IgD-negative memory B cell (primary cell): ENCODE data around the gene UGGT2. TPM values are rescaled to one million over a fixed set of nuclear protein-coding genes. Genes with fewer than 3 reads are reported as not detected.

Source experiments
- H3K27ac Mint-ChIP-seq, 3 donors: one replicate each; pipeline ENCODE4 v1.8.0; 2020 to 2022; ENCODE audit warnings: mild to moderate bottlenecking in 3 of 3, mixed read lengths in 3 of 3, moderate library complexity in 1 of 3
- H3K27me3 Mint-ChIP-seq: one replicate; pipeline ENCODE4 v1.8.0; 2021; ENCODE audit warnings: mixed read lengths
- H3K36me3 Mint-ChIP-seq: one replicate; pipeline ENCODE4 v1.8.0; 2020; ENCODE audit warnings: mild to moderate bottlenecking, mixed read lengths
- H3K4me1 Mint-ChIP-seq, 3 donors: one replicate each; pipeline ENCODE4 v1.8.0; 2020 to 2022; ENCODE audit warnings: mixed read lengths in 3 of 3, mild to moderate bottlenecking in 1 of 3
- H3K4me3 Mint-ChIP-seq, 4 donors: one replicate each; pipeline ENCODE4 v1.8.0; 2020 to 2022; ENCODE audit warnings: mild to moderate bottlenecking in 4 of 4, mixed read lengths in 4 of 4, moderate library complexity in 3 of 4
- H3K9me3 Mint-ChIP-seq, 3 donors: one replicate each; pipeline ENCODE4 v1.8.0; 2020 to 2021; ENCODE audit warnings: mixed read lengths in 3 of 3, mild to moderate bottlenecking in 1 of 3
- polyA plus RNA-seq: library from polyadenylated mRNA; unstranded; fragments of 300-500 nt; fragmentation: Illumina TruSeq; gene quantifications from one replicate; pipeline ENCODE4 v1.2.3, GENCODE V29; 2021

The UGGT2 gene
- 0.70 TPM for polyA plus RNA-seq

DNA sequence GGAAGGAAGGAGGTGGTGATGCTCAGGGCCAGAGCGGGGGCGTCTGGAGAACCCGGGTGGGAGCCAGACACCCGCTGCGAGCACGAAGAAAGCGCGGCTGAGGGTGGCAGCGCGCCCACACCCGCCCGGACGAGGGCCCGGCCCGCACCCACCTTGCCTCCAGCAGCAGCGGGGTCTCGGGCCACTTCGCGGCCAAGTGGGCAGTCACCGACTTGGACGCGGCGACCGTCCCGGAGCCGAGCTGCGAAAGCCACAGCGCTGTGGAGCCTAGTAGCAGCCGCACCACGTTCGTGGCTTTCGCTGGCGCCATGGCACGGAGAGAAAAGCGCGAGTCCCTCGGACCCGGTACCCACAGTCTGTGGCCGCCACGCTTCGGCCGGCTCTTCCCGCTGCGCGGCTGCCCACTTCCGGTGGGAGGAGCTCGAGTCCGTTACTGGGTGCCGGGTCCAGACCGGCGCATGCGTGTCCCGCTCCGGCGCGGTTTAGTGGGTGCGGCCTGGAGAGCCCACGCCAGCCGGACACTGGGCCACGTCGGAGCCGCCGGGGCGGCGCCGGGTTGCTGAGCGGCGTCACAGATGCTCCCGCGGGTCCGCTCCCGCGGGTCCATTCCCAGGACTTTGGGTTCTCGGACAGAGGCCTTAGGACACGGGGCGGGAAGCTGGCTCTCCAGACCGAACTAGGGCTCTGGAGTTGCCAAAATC lies at the start of gene UGGT2:
UGGT2 (minus strand) TSS at position 399 of the 701 bp plus-strand sequence; CDS start at position 310, 89 bp downstream.
- H3K27ac Mint-ChIP-seq, result peak within 1 kb of the TSS in 1 of 3 donors; percentile 46
- peaks cover 2% of the 10 kb centered on the region for H3K27me3 Mint-ChIP-seq
- H3K36me3 Mint-ChIP-seq, result no peaks in the 10 kb centered on the region
- H3K9me3 Mint-ChIP-seq, result no peaks in the 10 kb centered on the region
- H3K4me1 Mint-ChIP-seq, result peaks cover 0 to 7% (median 0%) of the 10 kb centered on the region in 3 donors
- H3K4me3 Mint-ChIP-seq, result peak within 1 kb of the TSS; percentile 87 to 98 (median 96)

GRCh38 chr13:96100457-96101220 lies 47.4 kb upstream of the UGGT2 start:
- Mint-ChIP-seq H3K4me1 (no peaks in the 10 kb centered on the region), H3K36me3 (peaks cover 3% of the 10 kb centered on the region), H3K27me3 (peaks cover 6% of the 10 kb centered on the region), H3K27ac (no peak overlapping the region), H3K9me3 (peaks cover 0 to 2% (median 0%) of the 10 kb centered on the region in 3 donors), H3K4me3 (no peak overlapping the region)

DNA sequence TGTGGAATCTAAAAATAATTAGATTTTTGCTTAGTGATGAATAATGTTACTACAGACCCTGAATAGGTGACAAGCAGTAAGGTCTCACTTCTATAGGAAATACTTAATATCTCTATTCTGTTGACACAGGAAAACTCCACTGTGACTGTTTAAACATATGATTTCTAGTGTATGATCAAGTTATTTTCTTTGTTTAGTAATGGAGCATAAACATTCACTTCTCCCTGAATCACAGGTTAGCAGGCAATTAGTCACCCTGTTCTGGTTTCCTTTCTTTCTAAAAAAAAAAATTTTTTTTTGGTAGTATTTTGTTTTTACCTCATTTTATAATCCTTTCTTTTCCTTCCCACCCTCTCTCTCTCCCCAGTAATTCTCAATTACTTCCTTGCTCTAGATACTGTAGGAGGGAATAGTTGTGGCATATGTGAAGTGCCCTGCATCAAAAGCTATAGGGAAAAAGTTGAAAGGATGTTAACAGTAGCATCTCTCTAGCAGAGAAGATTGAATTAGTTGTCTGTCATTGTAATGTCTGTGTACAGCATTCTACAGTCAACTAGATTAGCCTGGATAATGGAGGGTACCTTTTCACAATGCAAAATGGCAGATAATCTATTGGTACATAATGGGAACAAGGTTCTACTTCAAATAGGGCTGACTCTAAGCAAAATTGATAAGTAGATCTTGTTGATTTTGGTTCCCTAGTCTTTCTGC lies 40.2 kb upstream of the UGGT2 start:
- Mint-ChIP-seq H3K9me3 (peaks cover 0 to 2% (median 0%) of the 10 kb centered on the region in 3 donors), H3K4me1 (peaks cover 4 to 9% (median 7%) of the 10 kb centered on the region in 3 donors), H3K27ac (no peak overlapping the region)

DNA sequence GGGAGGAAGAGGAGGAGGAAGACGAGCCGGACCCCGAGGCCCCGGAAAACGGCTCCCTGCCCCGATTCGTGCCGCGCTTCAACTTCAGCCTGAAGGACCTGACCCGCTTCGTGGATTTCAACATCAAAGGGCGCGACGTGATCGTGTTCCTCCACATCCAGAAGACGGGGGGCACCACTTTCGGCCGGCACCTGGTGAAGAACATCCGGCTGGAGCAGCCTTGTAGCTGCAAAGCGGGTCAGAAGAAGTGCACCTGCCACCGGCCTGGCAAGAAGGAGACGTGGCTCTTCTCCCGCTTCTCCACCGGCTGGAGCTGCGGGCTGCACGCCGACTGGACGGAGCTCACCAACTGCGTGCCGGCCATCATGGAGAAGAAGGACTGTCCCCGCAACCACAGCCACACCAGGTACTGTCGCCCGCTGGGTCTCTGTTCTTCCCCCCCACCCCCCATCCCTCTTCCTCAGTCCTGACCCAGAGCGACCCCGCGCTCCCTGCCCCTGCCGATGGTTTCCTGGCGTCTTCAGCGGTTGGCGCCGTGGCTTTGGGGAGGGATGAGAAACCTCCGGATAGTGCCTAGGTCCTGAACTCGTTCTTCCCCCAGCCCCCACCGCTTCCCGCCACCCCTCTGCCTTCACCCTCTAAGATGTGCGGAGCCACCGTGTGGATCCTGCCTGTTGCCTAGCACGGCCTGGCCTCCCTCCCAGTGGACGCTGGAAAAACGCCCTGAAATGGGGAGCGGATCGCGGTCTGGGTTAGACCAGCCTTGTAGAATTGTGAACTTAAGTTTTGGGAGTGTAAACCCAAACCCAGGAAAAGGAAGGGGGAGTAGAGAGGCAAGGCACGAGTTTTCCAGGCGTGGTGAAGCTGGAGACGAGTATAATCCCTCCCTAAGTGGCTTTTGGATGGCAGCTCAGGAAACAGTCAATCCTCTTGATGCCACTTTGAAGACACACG lies 38.2 kb upstream of the UGGT2 start:
- H3K36me3 Mint-ChIP-seq, result no peaks in the 10 kb centered on the region
- H3K27me3 Mint-ChIP-seq, result peaks cover 42% of the 10 kb centered on the region

More for the DNA sequence above, 40.2 kb upstream of the UGGT2 start:
- H3K36me3 Mint-ChIP-seq, result no peaks in the 10 kb centered on the region
- H3K27me3 Mint-ChIP-seq, result peaks cover 34% of the 10 kb centered on the region
- H3K4me3 Mint-ChIP-seq, result no peak overlapping the region

GRCh38 chr13:96090240-96091101 lies 37.3 kb upstream of the UGGT2 start:
- no peak overlapping the region for H3K4me3 Mint-ChIP-seq
- no peak overlapping the region for H3K27ac Mint-ChIP-seq
- H3K36me3 Mint-ChIP-seq, result no peaks in the 10 kb centered on the region
- H3K9me3 Mint-ChIP-seq, result peaks cover 0 to 2% (median 0%) of the 10 kb centered on the region in 3 donors
- H3K4me1 Mint-ChIP-seq, result peaks cover 4 to 9% (median 9%) of the 10 kb centered on the region in 3 donors
- H3K27me3 Mint-ChIP-seq, result peaks cover 43% of the 10 kb centered on the region

More for the DNA sequence above, 38.2 kb upstream of the UGGT2 start:
- peaks cover 0 to 2% (median 0%) of the 10 kb centered on the region in 3 donors for H3K9me3 Mint-ChIP-seq
- peaks cover 4 to 9% (median 9%) of the 10 kb centered on the region in 3 donors for H3K4me1 Mint-ChIP-seq
- H3K4me3 Mint-ChIP-seq, result peak overlapping the region in 2 of 4 donors; percentile 57 to 69
- peak overlapping the region in 1 of 3 donors; percentile 44 for H3K27ac Mint-ChIP-seq

DNA sequence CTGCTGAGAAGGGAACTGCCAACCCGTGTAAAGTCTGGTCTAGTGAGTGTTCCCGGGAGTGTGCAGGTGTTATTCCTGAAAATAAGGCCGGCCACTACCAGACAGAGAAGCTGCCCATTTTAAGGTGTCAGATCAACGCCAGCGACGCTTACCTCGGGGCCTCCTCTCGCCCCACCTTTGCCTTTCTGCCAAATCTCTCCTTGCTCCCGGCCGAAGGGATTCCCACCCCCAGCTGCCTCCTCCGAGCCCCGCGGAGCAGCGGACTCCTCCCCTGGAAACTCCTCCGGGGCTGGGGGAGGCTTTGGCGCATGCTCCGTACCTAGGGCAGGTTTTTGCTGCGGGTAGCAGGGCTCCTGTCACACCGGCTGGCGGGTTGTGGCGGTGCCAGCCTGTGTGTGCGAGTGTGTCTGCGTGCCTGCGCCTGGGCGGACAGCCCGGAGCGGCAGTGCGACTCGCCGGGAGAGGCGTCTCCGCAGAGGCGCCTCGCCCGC lies 36.6 kb upstream of the UGGT2 start, which contains the start of gene HS6ST3:
HS6ST3 (plus strand) TSS at position 359 of the 491 bp plus-strand sequence.
- H3K4me3 Mint-ChIP-seq, result peak within 1 kb of the TSS; percentile 46 to 79 (median 71)
- no peak within 1 kb of the TSS for H3K27ac Mint-ChIP-seq
- H3K27me3 Mint-ChIP-seq, result peaks cover 43% of the 10 kb centered on the region
- peaks cover 4 to 9% (median 9%) of the 10 kb centered on the region in 3 donors for H3K4me1 Mint-ChIP-seq
- H3K36me3 Mint-ChIP-seq, result no peaks in the 10 kb centered on the region
- peaks cover 0 to 2% (median 0%) of the 10 kb centered on the region in 3 donors for H3K9me3 Mint-ChIP-seq

GRCh38 chr13:96089139-96089538 lies 35.9 kb upstream of the UGGT2 start:
- H3K4me1 Mint-ChIP-seq, result peaks cover 4 to 9% (median 9%) of the 10 kb centered on the region in 3 donors
- H3K4me3 Mint-ChIP-seq, result peak overlapping the region in 3 of 4 donors; percentile 46 to 79 (median 63)
- peaks cover 0 to 2% (median 0%) of the 10 kb centered on the region in 3 donors for H3K9me3 Mint-ChIP-seq
- H3K27ac Mint-ChIP-seq, result no peak overlapping the region
- peaks cover 42% of the 10 kb centered on the region for H3K27me3 Mint-ChIP-seq
- no peaks in the 10 kb centered on the region for H3K36me3 Mint-ChIP-seq

GRCh38 chr13:96086736-96087135 lies 33.5 kb upstream of the UGGT2 start:
- Mint-ChIP-seq H3K27me3 (peaks cover 36% of the 10 kb centered on the region), H3K4me1 (peaks cover 2 to 9% (median 7%) of the 10 kb centered on the region in 3 donors), H3K36me3 (no peaks in the 10 kb centered on the region), H3K27ac (no peak overlapping the region), H3K9me3 (peaks cover 0 to 2% (median 0%) of the 10 kb centered on the region in 3 donors), H3K4me3 (no peak overlapping the region)

- Mint-ChIP-seq H3K36me3 (no peaks in the 10 kb centered on the region), H3K4me3 (no peak overlapping the region), H3K9me3 (no peaks in the 10 kb centered on the region), H3K4me1 (no peaks in the 10 kb centered on the region), H3K27me3 (peaks cover 11% of the 10 kb centered on the region), H3K27ac (no peak overlapping the region)
These were observed 29.4 kb upstream of the UGGT2 start for GRCh38 chr13:96082640-96083039.

DNA sequence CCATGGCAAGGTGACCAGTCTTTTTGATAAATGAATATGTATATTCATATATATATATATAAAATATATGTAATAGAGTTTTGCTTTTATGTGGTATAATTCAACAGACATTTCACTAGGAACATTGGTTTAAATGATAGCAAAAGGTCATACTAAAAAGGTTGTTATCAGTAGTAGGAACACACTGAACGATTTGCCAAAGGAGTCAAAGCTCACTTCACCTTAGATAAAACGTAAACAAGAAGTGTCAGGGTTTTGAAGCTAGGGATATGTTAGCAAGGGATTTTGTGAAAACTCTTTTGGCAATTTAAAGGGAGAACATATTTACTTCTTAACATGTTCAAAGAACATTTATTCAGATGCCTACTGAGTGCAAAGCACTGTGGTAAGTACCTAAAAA lies 28.7 kb upstream of the UGGT2 start:
- no peaks in the 10 kb centered on the region for H3K9me3 Mint-ChIP-seq

DNA sequence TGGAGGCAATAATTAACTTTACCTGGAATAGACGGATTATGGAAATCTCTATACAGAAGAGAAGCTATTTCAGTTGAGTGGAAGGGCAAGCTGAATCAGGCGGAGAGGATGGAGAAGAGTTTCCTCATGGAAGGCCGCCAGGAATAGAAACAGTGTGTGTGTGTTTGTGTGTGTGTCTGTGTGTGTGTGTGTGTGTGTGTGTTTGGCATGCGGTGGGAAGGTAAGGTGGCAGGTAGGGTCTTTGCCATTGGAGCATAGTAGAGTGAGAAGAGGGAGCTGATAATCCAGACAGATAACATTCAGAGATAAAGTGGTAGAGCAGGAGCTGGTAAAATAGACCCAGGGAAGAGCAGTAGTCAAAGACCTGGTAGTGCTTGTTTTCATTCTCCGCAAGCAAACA lies 27.5 kb upstream of the UGGT2 start:
- H3K4me3 Mint-ChIP-seq, result no peak overlapping the region
- peaks cover 3% of the 10 kb centered on the region for H3K27me3 Mint-ChIP-seq
- H3K27ac Mint-ChIP-seq, result no peak overlapping the region
- no peaks in the 10 kb centered on the region for H3K9me3 Mint-ChIP-seq
- H3K36me3 Mint-ChIP-seq, result no peaks in the 10 kb centered on the region
- no peaks in the 10 kb centered on the region for H3K4me1 Mint-ChIP-seq

More for the DNA sequence above, 28.7 kb upstream of the UGGT2 start:
- no peaks in the 10 kb centered on the region for H3K36me3 Mint-ChIP-seq
- H3K27me3 Mint-ChIP-seq, result peaks cover 8% of the 10 kb centered on the region
- no peaks in the 10 kb centered on the region for H3K4me1 Mint-ChIP-seq
- no peak overlapping the region for H3K4me3 Mint-ChIP-seq
- H3K27ac Mint-ChIP-seq, result no peak overlapping the region

GRCh38 chr13:96075953-96076543 lies 22.8 kb upstream of the UGGT2 start:
- Mint-ChIP-seq H3K9me3 (no peaks in the 10 kb centered on the region), H3K4me1 (no peaks in the 10 kb centered on the region), H3K36me3 (no peaks in the 10 kb centered on the region), H3K27ac (no peak overlapping the region), H3K4me3 (no peak overlapping the region), H3K27me3 (peaks cover 1% of the 10 kb centered on the region)

GRCh38 chr13:96072392-96072791 lies 19.2 kb upstream of the UGGT2 start:
- no peak overlapping the region for H3K4me3 Mint-ChIP-seq
- no peaks in the 10 kb centered on the region for H3K36me3 Mint-ChIP-seq
- no peaks in the 10 kb centered on the region for H3K4me1 Mint-ChIP-seq
- H3K9me3 Mint-ChIP-seq, result peaks cover 0 to 6% (median 0%) of the 10 kb centered on the region in 3 donors
- H3K27me3 Mint-ChIP-seq, result peaks cover 1% of the 10 kb centered on the region
- peak overlapping the region in 1 of 3 donors; percentile 60 for H3K27ac Mint-ChIP-seq
